Neutrophil (primary cell): ENCODE results near the gene LACC1.

Source experiments
- H3K27ac ChIP-seq: fragments of 200-600 bp; sonication (generic); 2 replicates; pipeline ENCODE4 v1.5.1; 2016; ENCODE audit warnings: mild to moderate bottlenecking, moderate library complexity
- H3K27me3 ChIP-seq: fragments of 200-600 bp; sonication (generic); 2 replicates; pipeline ENCODE4 v1.6.0; 2016; ENCODE audit warnings: mild to moderate bottlenecking
- H3K36me3 ChIP-seq: fragments of 200-600 bp; sonication (generic); 2 replicates; pipeline ENCODE4 v1.5.1; 2017
- H3K4me1 ChIP-seq, 2 experiments: fragments of 200-600 bp in 1 of 2; sonication (generic) in 1 of 2; 1 replicate in 1 of 2; 2 replicates in 1 of 2; pipeline versions ENCODE4 v1.5.1 to v1.6.1; 2013 to 2016; ENCODE audit warnings: low read depth in 1 of 2, low read length in 1 of 2, mild to moderate bottlenecking in 1 of 2, moderate library complexity in 1 of 2; ENCODE audit not compliant: control insufficient read depth in 1 of 2, insufficient read depth in 1 of 2
- H3K4me3 ChIP-seq, 2 experiments: fragments of 200-600 bp in 1 of 2; sonication (generic) in 1 of 2; 1 replicate in 1 of 2; 2 replicates in 1 of 2; pipeline ENCODE4 v1.5.1; 2013 to 2016; ENCODE audit warnings: low read depth in 1 of 2, low read length in 1 of 2, mild to moderate bottlenecking in 1 of 2, moderate library complexity in 1 of 2
- H3K9me3 ChIP-seq: fragments of 200-600 bp; sonication (generic); 2 replicates; pipeline ENCODE4 v1.5.1; 2016
- CTCF ChIP-seq: fragments of 200-600 bp; sonication (generic); IDR thresholded peaks from 2 replicates; pipeline ENCODE4 v1.5.1; 2016; ENCODE audit warnings: antibody characterized with exemption

LACC1 gene

GRCh38 chr13:43929947-43930346 lies 50.2 kb downstream of the LACC1 start:
- H3K36me3 ChIP-seq = no peaks in the 10 kb centered on the region
- no peak overlapping the region for H3K4me3 ChIP-seq
- no peaks in the 10 kb centered on the region for H3K27me3 ChIP-seq
- H3K27ac ChIP-seq = no peak overlapping the region
- no peaks in the 10 kb centered on the region for H3K4me1 ChIP-seq
- H3K9me3 ChIP-seq = no peaks in the 10 kb centered on the region
- no peak for TF ChIP-seq CTCF

GRCh38 chr13:43933378-43933777 lies 53.7 kb downstream of the LACC1 start:
- no peak overlapping the region for H3K4me3 ChIP-seq
- H3K27ac ChIP-seq = no peak overlapping the region
- no peaks in the 10 kb centered on the region for H3K9me3 ChIP-seq
- no peaks in the 10 kb centered on the region for H3K27me3 ChIP-seq
- H3K36me3 ChIP-seq = no peaks in the 10 kb centered on the region
- H3K4me1 ChIP-seq = no peaks in the 10 kb centered on the region
- TF ChIP-seq CTCF = no peak

DNA sequence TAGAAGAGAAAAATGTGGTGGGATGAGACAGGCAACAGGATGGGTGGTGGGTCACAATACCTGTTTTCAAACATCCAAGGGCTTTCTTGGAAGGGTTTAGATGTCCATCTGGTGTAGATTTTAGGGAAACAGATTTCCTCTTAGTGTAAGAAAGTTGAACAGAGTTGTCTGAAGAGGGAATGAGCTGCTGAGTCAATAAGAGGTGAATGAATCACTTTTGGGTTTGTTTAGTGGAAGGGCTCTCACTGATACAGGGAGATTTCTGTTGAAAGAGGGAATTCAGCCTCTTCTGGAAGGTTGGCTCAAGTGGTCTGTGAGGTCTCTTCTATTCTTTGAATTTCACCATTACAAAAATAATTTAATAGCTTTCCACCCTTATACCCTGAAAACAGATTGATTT lies 54.6 kb downstream of the LACC1 start:
- no peaks in the 10 kb centered on the region for H3K4me1 ChIP-seq
- no peak overlapping the region for H3K27ac ChIP-seq
- H3K36me3 ChIP-seq = no peaks in the 10 kb centered on the region
- no peaks in the 10 kb centered on the region for H3K27me3 ChIP-seq
- no peaks in the 10 kb centered on the region for H3K9me3 ChIP-seq
- H3K4me3 ChIP-seq = no peak overlapping the region
- no peak for TF ChIP-seq CTCF

DNA sequence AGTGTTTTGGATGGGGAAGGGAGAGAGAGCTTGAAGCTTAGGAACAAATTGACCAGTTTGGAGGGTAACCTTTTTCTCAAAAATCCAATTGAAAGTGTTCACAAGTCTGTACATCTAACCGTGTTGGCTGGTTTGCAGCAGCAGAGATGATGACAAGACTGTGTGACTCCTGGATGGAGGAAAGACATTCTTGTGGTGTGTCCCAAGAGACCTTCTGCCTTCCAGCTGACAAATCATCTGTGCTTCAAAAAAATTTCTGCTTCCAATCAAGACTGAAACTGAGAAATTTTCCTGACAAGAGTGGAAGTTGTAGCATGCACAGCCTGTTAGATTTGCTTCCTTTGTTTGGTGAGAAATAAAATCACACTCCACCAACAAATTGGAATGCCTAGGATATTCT lies 56.2 kb downstream of the LACC1 start:
- Histone ChIP-seq H3K27ac (no peak overlapping the region), H3K4me1 (no peaks in the 10 kb centered on the region), H3K4me3 (no peak overlapping the region), H3K9me3 (no peaks in the 10 kb centered on the region), H3K36me3 (no peaks in the 10 kb centered on the region), H3K27me3 (no peaks in the 10 kb centered on the region)
- no peak for TF ChIP-seq CTCF

GRCh38 chr13:43936647-43937046 lies 56.9 kb downstream of the LACC1 start:
- TF ChIP-seq CTCF = no peak
- no peak overlapping the region for H3K4me3 ChIP-seq
- no peaks in the 10 kb centered on the region for H3K27me3 ChIP-seq
- H3K9me3 ChIP-seq = no peaks in the 10 kb centered on the region
- no peaks in the 10 kb centered on the region for H3K36me3 ChIP-seq
- no peaks in the 10 kb centered on the region for H3K4me1 ChIP-seq
- no peak overlapping the region for H3K27ac ChIP-seq

DNA sequence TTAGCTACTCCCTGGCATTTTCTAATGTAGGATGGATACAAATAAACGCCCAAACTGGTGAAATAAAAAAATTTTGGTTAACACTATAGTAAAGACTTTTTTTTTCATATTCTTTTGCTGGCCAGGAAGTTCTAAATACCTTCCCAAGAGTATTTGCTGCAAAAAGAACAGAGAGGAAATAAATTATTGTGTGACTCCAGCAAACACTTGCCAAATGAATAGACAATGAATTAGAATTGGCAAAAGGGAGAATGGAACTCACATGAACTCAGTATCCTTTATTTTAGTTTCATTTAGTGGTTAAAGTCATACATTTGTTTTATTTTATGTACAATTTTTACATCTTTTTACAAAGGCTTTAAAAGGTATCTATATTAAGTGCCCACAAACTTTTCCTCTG lies 58.1 kb downstream of the LACC1 start:
- Histone ChIP-seq H3K27ac (no peak overlapping the region), H3K4me1 (no peaks in the 10 kb centered on the region), H3K4me3 (no peak overlapping the region), H3K9me3 (no peaks in the 10 kb centered on the region), H3K36me3 (no peaks in the 10 kb centered on the region), H3K27me3 (no peaks in the 10 kb centered on the region)
- TF ChIP-seq CTCF = no peak
